ENCODE data around the gene METTL6. TPM values are rescaled to one million over a fixed set of nuclear protein-coding genes. Genes with fewer than 3 reads are reported as not detected.
"Not testable (repeated sequence)": the region's sequence is repeated elsewhere in the genome, so short reads cannot be mapped to it uniquely, and the experiment has no call there.

METTL6 gene
- total RNA-seq, 6 experiments from 2014 or later: 17.9 to 21.3 (median 19.8) TPM

- Mint-ChIP-seq H3K4me1 (ENCODE audit: low read depth) (peaks cover 33% of the 10 kb centered on the region), H3K9me3 (peaks cover 6% of the 10 kb centered on the region), H3K36me3 (ENCODE audit: low read depth) (peaks cover 32% of the 10 kb centered on the region), H3K27ac (peak overlapping the region; percentile 88), H3K4me3 (peak overlapping the region; percentile 98), H3K27me3 (ENCODE audit: insufficient read depth) (no peaks in the 10 kb centered on the region)
- DNase-seq: no peak
- no peak for TF ChIP-seq CTCF (IDR thresholded peaks at IDR 0.05)
Observed at GRCh38 chr3:15429080-15429479, 1.7 kb upstream of the METTL6 start.

- Mint-ChIP-seq H3K4me3 (peak overlapping the region; percentile 98), H3K27me3 (ENCODE audit: insufficient read depth) (no peaks in the 10 kb centered on the region), H3K27ac (peak overlapping the region; percentile 88), H3K4me1 (ENCODE audit: low read depth) (peaks cover 33% of the 10 kb centered on the region), H3K9me3 (peaks cover 6% of the 10 kb centered on the region), H3K36me3 (ENCODE audit: low read depth) (peaks cover 32% of the 10 kb centered on the region)
- TF ChIP-seq CTCF (IDR thresholded peaks at IDR 0.05): no peak
- DNase-seq: peak; percentile 88
Observed at GRCh38 chr3:15428539-15428938, 1.2 kb upstream of the METTL6 start.

- Mint-ChIP-seq H3K4me1 (ENCODE audit: low read depth) (peaks cover 33% of the 10 kb centered on the region), H3K27ac (peak overlapping the region; percentile 88), H3K4me3 (peak overlapping the region; percentile 98), H3K36me3 (ENCODE audit: low read depth) (peaks cover 28% of the 10 kb centered on the region), H3K9me3 (peaks cover 6% of the 10 kb centered on the region), H3K27me3 (ENCODE audit: insufficient read depth) (no peaks in the 10 kb centered on the region)
- no peak for DNase-seq
- TF ChIP-seq CTCF (IDR thresholded peaks at IDR 0.05): no peak
Observed at GRCh38 chr3:15427981-15428380, 637 bp upstream of the METTL6 start.

GRCh38 chr3:15426579-15427118 is 695 bp downstream of the METTL6 start:
- no peak for DNase-seq
- H3K36me3 Mint-ChIP-seq (ENCODE audit: low read depth): peaks cover 32% of the 10 kb centered on the region
- H3K4me1 Mint-ChIP-seq (ENCODE audit: low read depth): peaks cover 33% of the 10 kb centered on the region
- no peak for TF ChIP-seq CTCF (IDR thresholded peaks at IDR 0.05)
- peaks cover 6% of the 10 kb centered on the region for H3K9me3 Mint-ChIP-seq
- H3K27ac Mint-ChIP-seq: peak overlapping the region; percentile 88
- H3K4me3 Mint-ChIP-seq: peak overlapping the region; percentile 98
- no peaks in the 10 kb centered on the region for H3K27me3 Mint-ChIP-seq (ENCODE audit: insufficient read depth)

GRCh38 chr3:15420871-15421270 is 6.5 kb downstream of the METTL6 start:
- Mint-ChIP-seq H3K27me3 (ENCODE audit: insufficient read depth) (no peaks in the 10 kb centered on the region), H3K4me1 (ENCODE audit: low read depth) (peaks cover 22% of the 10 kb centered on the region), H3K36me3 (ENCODE audit: low read depth) (peaks cover 20% of the 10 kb centered on the region), H3K9me3 (no peaks in the 10 kb centered on the region), H3K27ac (peak overlapping the region; percentile 42), H3K4me3 (no peak overlapping the region; the same call in 1 of the 2 replicates)
- TF ChIP-seq CTCF (IDR thresholded peaks at IDR 0.05): no peak
- peak; percentile 66 for DNase-seq

- not testable (repeated sequence) for H3K9me3 Mint-ChIP-seq; H3K4me3 Mint-ChIP-seq; H3K27me3 Mint-ChIP-seq (ENCODE audit: insufficient read depth); DNase-seq; H3K4me1 Mint-ChIP-seq (ENCODE audit: low read depth); H3K27ac Mint-ChIP-seq
- peaks cover 12% of the 10 kb centered on the region for H3K36me3 Mint-ChIP-seq (ENCODE audit: low read depth)
Observed at GRCh38 chr3:15410966-15411365, 16.4 kb downstream of the METTL6 start.
